ENCODE results near the gene MTX1.
A peak's percentile ranks its signal among the peaks of the same experiment; 100 is the strongest.
"Not testable (repeated sequence)": the region's sequence is repeated elsewhere in the genome, so short reads cannot be mapped to it uniquely, and the experiment has no call there.

The MTX1 gene, protein sequence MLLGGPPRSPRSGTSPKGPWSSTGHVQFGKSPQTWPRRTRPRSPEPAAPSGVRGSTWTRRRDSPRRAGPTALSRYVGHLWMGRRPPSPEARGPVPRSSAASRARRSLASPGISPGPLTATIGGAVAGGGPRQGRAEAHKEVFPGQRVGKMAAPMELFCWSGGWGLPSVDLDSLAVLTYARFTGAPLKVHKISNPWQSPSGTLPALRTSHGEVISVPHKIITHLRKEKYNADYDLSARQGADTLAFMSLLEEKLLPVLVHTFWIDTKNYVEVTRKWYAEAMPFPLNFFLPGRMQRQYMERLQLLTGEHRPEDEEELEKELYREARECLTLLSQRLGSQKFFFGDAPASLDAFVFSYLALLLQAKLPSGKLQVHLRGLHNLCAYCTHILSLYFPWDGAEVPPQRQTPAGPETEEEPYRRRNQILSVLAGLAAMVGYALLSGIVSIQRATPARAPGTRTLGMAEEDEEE

DNA sequence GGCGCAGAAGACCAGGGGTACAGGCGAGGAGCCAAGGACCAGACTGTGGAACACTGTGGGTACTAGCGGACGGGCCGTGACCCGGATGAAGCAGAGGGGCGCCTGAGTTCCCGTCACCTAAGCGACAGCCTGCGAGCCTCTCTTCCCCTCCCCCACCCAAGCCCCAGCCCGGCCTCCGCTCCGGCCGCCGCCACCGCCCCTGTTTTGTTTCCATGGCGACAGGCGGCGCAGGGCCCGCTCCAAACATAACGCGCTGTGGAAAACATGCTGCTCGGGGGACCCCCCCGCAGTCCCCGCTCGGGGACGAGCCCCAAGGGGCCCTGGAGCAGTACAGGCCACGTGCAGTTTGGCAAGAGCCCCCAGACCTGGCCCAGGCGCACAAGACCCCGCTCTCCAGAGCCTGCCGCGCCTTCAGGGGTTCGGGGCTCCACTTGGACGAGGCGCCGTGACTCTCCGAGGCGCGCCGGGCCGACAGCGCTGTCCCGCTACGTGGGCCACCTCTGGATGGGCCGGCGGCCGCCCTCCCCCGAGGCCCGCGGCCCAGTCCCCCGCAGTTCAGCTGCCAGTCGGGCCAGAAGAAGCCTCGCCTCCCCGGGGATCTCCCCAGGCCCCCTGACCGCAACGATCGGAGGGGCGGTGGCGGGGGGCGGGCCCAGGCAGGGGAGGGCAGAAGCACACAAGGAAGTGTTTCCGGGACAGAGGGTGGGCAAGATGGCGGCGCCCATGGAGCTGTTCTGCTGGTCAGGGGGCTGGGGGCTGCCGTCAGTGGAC lies at the start of gene MTX1:
Gene MTX1 (plus strand): TSS at position 155 of the 771 bp plus-strand sequence. CDS start 110 bp downstream, at position 265.
- Histone ChIP-seq H3K27ac (peak within 1 kb of the TSS; percentile 94 to 100 (median 99)), H3K4me3 (peak within 1 kb of the TSS; percentile 78 to 94 (median 91))

- Histone ChIP-seq H3K4me3 (no peak overlapping the region), H3K27ac (no peak overlapping the region)
Observed at GRCh38 chr1:155158991-155159390, 49.5 kb upstream of the MTX1 start.

DNA sequence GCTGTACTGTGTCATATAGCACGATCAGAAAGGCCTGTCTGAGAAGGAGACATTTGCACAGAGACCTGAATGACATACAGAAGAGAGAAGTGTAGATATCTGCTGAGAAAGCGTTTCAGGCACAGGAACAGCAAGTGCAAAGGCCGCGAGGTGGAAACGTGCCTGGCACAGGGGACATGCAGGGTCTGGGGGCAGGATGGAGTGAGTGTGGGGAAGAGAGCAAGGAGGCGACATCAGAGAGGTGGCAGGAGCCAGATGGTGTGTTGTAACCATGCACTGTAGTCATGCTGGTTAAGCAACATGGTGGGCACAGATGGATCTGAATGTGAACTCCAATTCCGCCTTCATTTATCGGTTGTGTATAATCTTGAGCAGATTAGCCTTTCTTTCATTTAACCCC lies 48.4 kb upstream of the MTX1 start:
- H3K27ac ChIP-seq = no peak overlapping the region
- no peak overlapping the region for H3K4me3 ChIP-seq

GRCh38 chr1:155162631-155163030 lies 45.9 kb upstream of the MTX1 start:
- H3K4me3 ChIP-seq, H3K27ac ChIP-seq: not testable (repeated sequence)

GRCh38 chr1:155163785-155164184 lies 44.7 kb upstream of the MTX1 start:
- H3K4me3 ChIP-seq, H3K27ac ChIP-seq: not testable (repeated sequence)

- H3K4me3 ChIP-seq, H3K27ac ChIP-seq: not testable (repeated sequence)
Observed at GRCh38 chr1:155164625-155165024, 43.9 kb upstream of the MTX1 start.

DNA sequence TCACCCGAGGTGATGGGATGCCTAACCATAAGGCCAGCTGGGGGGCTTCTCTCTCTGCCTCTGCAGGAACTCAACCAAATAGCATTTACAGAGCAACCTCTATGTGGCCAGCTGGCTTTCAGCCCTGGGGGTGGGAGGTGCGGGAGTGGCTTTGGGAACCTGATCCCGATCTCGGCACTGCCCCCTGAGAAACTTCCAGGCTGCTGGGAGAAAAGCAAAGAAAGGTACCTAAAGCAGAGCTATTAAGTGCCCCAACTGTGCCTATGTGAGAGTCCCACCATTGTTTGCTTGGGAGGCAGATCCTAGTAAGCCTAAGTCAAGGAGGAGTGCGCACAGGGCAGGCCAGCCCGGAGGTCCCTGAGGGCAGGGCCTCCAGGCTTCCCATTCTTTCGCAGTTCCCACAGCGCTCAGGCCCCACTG lies 42.4 kb upstream of the MTX1 start:
- H3K27ac ChIP-seq = peak overlapping the region in 5 of 21 experiments; percentile 13 to 81 (median 50)
- no peak overlapping the region for H3K4me3 ChIP-seq

DNA sequence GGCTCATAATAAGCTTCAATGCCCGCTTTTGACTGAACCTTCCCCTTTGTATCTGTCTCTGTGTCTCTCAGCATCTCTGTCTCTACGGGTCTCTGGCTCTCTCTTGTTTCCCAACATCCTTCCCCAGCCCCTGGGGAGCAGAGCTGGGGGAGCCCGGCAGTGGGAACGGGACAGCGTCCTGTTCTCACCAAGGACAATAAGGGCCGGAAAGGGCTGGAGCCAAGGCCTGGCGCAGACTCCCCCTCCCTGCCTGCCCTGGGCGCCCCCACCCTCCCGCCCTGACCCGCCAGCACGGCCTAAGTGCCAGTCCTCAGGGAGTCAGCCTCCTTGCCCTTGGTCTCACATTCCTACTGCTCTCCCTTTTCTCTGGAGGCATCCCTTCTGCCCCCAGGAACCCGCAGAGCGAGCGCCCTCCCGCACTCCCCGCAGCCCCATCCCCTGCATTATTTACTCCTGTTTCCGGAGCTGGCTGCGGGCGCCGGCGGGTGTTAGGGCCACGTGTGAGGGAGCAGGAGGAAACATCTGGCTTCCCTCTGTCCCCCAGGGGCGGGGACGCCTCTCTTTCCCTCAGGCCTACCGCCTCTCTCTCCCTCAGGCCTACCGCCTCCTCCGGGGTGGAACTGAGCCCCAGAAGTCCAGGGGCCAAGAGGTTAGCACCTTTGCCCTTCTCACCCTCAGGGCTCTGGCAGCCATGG lies 41.9 kb upstream of the MTX1 start:
- Histone ChIP-seq H3K4me3 (no peak overlapping the region), H3K27ac (peak overlapping the region in 6 of 21 experiments; percentile 13 to 81 (median 49))

GRCh38 chr1:155167166-155168104 lies 41.1 kb upstream of the MTX1 start:
- Histone ChIP-seq H3K4me3 (no peak overlapping the region), H3K27ac (peak overlapping the region in 4 of 21 experiments; percentile 43 to 81 (median 50))

DNA sequence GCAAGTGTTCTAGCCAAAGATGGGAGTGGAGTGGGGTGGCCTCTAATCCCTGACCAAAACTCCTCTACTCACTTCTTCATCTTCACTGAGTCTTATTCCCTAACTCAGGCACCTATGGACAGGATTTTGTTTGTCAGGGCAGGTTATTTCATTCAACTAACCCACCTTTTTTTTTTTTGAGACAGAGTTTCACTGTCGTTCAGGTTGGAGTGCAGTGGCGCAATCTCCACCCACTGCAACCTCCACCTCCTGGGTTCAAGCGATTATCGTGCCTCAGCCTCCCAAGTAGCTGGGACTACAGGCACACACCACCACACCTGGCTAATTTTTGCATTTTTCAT lies 40.4 kb upstream of the MTX1 start:
- not testable (repeated sequence) for H3K4me3 ChIP-seq, H3K27ac ChIP-seq

GRCh38 chr1:155168456-155169210 lies 39.9 kb upstream of the MTX1 start:
- H3K27ac ChIP-seq = no peak overlapping the region
- no peak overlapping the region for H3K4me3 ChIP-seq

DNA sequence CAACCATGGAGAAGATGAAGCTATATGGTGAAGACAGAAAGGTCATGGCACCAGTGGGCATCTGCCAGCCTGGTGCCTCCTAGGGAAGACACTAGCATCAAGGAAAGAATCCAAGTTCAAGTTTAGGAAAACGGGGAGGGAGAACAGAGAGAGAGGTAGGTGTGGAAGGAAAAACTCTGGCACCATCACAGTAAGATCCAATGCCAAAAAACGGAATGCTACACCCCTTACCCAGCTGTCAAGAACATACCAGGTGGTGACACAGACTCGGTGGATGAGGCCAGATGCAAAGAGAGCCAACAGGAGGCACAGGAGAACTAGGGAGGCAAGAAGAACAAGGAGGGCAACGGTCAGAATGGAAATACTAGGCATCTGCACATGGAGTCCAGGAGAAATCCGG lies 39.0 kb upstream of the MTX1 start:
- Histone ChIP-seq H3K27ac (no peak overlapping the region), H3K4me3 (no peak overlapping the region)

DNA sequence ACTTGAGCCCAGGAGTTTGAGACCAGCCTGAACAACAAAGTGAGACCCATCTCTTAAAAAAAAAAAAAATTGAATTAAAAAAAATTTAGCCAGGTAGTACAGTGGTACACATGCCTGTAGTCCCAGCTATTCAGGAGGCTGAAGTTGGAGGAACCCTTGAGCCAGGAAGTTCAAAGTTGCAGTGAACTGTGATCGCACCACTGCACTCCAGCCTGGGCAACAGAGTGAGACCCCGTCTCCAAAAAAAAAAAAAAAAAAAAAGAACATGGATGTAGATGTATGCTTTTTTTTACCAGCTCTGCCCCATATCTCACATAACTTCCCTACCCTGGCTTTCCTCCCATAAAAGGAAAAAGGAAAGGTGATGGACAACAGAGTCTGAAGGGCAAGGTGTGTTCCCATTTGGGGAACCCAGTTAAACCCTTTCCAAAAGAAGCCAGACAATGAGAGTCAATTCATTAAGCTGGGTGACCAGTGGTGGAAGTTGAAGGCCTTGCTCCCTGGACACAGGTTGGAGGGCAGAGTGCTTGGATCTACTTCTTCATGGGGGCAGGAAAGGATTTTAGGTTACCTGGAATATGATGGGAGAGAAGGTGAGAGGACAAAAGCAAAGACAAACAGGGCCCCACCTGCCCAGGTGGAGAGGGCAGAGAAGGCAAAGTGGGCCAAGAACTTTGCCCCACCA lies 38.3 kb upstream of the MTX1 start:
- no peak overlapping the region for H3K27ac ChIP-seq
- H3K4me3 ChIP-seq = no peak overlapping the region

- H3K4me3 ChIP-seq = no peak overlapping the region
- no peak overlapping the region for H3K27ac ChIP-seq
Observed at GRCh38 chr1:155170806-155171205, 37.7 kb upstream of the MTX1 start.

- peak overlapping the region in 20 of 21 experiments; percentile 77 to 99 (median 93) for H3K27ac ChIP-seq
- peak overlapping the region; percentile 61 to 92 (median 83) for H3K4me3 ChIP-seq
Observed at GRCh38 chr1:155171836-155172731, 36.4 kb upstream of the MTX1 start.

GRCh38 chr1:155172732-155173477 lies 35.6 kb upstream of the MTX1 start, which contains the start of gene KRTCAP2:
KRTCAP2 (minus strand) TSS chr1:155173304; CDS start chr1:155173224, 80 bp downstream.
- Histone ChIP-seq H3K4me3 (peak within 1 kb of the TSS; percentile 61 to 92 (median 83)), H3K27ac (peak within 1 kb of the TSS; percentile 77 to 99 (median 93))

Measured in skin epidermis (tissue), 12 donors.